NAMALWA (cell line): ENCODE results near the gene SPEG.

Source experiments
- DNase-seq: peaks from one replicate; pipeline ENCODE4 v3.0.0-alpha.2; 2015; ENCODE audit warnings: low spot score

The SPEG gene

DNA sequence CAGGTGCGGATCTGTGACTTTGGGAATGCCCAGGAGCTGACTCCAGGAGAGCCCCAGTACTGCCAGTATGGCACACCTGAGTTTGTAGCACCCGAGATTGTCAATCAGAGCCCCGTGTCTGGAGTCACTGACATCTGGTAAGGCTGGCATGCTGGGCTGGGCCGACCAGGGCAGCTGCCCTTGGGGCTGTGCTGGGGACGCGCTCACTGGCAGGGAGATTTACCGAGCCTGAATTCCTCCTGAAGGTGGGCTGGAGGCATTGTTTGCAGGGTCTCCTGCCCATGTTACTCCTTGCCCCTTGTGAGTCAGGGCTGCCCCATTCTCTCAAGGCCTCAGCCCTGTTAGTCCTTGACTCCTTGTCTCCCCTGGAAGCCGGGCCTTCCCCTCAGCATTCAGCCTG, 45.4 kb downstream of the SPEG start:
- DNase-seq = no peak

- no peak for DNase-seq
Measured at GRCh38 chr2:219482674-219483405, 48.2 kb downstream of the SPEG start.

DNA sequence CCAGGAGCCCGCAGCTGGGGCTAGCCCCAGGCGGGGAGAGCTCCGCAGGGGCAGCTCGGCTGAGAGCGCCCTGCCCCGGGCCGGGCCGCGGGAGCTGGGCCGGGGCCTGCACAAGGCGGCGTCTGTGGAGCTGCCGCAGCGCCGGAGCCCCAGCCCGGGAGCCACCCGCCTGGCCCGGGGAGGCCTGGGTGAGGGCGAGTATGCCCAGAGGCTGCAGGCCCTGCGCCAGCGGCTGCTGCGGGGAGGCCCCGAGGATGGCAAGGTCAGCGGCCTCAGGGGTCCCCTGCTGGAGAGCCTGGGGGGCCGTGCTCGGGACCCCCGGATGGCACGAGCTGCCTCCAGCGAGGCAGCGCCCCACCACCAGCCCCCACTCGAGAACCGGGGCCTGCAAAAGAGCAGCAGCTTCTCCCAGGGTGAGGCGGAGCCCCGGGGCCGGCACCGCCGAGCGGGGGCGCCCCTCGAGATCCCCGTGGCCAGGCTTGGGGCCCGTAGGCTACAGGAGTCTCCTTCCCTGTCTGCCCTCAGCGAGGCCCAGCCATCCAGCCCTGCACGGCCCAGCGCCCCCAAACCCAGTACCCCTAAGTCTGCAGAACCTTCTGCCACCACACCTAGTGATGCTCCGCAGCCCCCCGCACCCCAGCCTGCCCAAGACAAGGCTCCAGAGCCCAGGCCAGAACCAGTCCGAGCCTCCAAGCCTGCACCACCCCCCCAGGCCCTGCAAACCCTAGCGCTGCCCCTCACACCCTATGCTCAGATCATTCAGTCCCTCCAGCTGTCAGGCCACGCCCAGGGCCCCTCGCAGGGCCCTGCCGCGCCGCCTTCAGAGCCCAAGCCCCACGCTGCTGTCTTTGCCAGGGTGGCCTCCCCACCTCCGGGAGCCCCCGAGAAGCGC, 49.1 kb downstream of the SPEG start:
- DNase-seq = no peak

DNA sequence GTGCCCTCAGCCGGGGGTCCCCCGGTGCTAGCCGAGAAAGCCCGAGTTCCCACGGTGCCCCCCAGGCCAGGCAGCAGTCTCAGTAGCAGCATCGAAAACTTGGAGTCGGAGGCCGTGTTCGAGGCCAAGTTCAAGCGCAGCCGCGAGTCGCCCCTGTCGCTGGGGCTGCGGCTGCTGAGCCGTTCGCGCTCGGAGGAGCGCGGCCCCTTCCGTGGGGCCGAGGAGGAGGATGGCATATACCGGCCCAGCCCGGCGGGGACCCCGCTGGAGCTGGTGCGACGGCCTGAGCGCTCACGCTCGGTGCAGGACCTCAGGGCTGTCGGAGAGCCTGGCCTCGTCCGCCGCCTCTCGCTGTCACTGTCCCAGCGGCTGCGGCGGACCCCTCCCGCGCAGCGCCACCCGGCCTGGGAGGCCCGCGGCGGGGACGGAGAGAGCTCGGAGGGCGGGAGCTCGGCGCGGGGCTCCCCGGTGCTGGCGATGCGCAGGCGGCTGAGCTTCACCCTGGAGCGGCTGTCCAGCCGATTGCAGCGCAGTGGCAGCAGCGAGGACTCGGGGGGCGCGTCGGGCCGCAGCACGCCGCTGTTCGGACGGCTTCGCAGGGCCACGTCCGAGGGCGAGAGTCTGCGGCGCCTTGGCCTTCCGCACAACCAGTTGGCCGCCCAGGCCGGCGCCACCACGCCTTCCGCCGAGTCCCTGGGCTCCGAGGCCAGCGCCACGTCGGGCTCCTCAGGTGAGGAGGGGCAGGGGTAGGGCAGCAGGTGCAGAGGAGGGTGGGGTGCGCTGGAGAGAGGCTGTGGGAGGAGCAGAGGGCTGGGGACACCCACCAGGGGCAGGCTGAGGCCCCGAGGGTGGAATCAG, 49.9 kb downstream of the SPEG start:
- DNase-seq = no peak

DNA sequence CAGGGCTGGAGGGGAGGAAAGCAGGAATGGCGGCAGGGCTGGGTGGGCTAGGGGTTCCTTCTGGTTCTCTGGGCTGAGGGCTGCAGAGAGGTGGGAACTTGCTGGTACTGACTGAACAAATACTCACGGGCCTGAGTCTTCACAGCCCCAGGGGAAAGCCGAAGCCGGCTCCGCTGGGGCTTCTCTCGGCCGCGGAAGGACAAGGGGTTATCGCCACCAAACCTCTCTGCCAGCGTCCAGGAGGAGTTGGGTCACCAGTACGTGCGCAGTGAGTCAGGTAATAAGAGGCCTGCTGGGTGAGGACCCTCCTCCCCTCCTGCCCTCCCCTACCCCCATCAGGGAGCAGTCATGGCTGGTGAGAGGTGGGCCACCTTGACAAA, 50.5 kb downstream of the SPEG start:
- DNase-seq = no peak

- DNase-seq = no peak
Measured at GRCh38 chr2:219486380-219486959, 51.8 kb downstream of the SPEG start.

- DNase-seq = no peak
Measured at GRCh38 chr2:219488149-219488843, 53.7 kb downstream of the SPEG start.

GRCh38 chr2:219488844-219489194, 54.2 kb downstream of the SPEG start:
- no peak for DNase-seq

- no peak for DNase-seq
Measured at GRCh38 chr2:219489315-219489714, 54.7 kb downstream of the SPEG start.

DNA sequence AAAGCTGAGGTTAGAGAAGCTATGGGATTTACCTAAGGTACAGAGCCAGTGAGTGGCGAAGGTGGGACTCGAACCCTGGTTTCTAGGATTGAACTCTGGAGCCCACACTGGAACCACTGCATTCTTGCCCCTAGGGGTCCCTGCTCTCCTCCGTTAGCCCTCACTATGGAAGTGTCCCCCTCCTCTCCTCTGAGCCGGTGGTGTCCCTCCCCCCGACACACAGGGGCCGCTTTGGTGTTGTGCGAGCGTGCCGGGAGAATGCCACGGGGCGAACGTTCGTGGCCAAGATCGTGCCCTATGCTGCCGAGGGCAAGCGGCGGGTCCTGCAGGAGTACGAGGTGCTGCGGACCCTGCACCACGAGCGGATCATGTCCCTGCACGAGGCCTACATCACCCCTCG, 55.5 kb downstream of the SPEG start:
- no peak for DNase-seq

DNA sequence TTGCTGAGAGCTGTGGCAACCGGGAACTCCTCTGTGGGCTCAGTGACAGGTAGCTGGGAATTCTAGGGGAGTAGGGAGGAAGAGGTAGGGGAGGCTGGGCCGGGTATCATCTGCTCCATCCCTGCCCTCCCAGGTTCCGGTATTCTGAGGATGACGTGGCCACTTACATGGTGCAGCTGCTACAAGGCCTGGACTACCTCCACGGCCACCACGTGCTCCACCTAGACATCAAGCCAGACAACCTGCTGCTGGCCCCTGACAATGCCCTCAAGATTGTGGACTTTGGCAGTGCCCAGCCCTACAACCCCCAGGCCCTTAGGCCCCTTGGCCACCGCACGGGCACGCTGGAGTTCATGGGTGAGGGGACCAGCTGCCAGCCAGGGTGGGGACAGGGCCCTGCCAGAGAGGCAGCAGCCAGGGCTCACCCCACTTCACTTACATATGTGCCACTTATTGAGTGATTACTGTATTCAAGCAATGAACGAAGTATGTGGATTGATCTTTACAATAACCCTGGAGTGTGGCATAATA, 56.0 kb downstream of the SPEG start:
- no peak for DNase-seq

GRCh38 chr2:219491278-219491963, 56.8 kb downstream of the SPEG start:
- no peak for DNase-seq

- no peak for DNase-seq
Measured at GRCh38 chr2:219492575-219492974, 57.9 kb downstream of the SPEG start.

DNA sequence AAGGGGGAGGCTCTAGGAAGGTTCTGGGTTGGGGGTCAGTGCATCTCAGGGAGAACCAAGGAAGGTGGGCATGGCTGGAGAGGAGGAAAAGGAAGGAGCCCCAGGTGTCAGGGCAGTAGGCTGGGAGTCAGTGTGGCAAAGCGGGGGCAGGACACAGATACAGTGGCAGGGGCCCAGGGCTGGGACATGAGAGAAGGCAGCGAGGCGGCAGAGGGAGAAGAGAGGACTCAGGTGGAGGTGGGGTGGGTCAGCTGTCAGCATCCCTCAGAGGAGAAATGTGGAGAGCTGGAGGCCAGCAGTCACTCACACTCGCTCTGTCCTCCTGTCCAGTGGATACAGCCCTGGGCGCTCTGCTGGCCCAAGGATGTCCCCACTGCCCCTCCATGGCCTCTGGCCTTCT, 58.4 kb downstream of the SPEG start:
- no peak for DNase-seq

DNA sequence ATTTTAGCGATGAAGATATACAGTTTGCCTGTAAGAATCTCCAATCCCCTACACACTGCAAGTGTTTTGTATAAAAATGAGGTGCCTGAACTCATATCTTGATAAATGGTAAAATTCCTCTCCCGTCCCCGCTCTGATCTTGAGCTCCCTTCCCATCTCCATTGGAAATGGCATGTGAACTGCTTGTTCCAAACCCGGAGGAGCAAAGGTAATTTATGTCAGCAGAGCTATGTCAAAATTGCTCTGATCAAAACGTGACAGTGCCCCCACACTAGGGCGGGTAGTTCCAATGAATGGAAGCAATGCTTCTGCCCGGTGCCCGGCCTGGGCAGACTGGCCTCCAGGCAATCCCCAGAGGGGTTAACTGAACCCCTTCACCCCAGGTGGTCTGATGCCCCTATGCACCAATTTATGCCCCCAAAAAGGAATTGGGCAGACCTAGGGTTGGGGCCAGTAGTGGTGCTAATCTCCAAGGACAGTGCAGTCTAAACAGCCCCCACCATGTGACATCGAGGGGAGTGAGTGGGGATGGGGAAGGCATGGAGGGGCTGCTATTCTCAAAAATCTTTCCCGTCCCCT, 60.4 kb downstream of the SPEG start:
- DNase-seq = no peak

GRCh38 chr2:219495531-219496122, 61.0 kb downstream of the SPEG start:
- peak; percentile 90 for DNase-seq

DNA sequence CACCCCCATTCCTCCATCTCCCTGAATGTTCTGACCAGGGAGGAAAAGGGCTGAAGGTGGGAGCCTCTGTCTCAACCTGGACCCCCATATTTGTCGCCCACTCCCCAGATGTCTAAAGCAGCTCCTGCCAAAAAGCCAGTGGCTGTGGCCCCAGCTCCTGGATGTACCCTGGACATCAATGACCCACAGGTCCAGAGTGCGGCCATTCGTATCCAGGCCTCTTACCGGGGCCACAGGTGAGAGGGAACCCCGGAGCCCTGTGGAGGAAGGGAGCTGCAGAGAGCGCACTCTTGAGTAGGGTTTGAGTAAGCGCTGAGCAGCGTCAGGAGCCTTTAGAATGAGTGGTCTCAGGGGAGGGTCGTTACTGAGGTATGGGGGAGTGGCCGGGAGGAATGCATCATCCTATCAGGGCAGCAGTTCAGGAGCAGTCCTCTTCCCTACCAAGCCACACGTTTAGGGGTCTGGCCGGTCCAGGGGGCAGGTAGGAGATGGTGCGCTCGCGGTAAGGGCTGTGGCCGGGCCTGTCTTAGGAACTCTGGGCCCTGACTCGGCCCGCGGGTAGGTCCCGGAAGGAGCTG, 61.7 kb downstream of the SPEG start:
- no peak for DNase-seq

DNA sequence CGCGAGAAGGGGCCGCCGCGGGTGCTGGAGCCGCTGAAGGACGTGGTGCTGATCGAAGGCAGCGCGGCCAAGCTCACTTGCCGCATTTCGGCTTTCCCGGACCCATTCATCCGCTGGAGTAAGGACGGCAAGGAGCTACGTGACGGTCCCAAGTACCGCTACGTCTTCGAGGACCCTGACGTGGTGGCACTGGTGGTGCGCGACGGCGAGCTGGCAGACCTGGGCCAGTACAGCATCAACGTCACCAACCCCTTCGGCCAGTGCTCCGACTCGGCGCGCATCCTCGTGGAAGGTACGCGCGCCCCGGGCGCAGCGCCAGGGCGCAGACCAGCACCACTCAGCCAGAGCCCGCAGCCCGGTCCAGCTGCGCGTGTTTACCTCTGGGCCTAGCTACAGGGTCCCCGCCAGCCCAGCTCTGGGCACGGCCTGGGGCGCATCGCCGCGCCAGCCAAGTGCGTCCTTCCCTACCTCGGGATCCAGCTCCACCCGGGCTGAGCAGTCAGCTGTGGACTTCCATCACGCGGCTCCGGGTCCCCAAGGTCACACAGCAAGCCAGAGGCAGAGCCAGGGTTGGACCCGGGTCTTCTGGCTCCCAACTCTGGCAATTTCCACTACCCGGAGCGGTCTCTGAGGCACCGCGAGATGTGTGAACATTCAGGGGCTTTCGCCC, 62.3 kb downstream of the SPEG start:
- no peak for DNase-seq
